Gastroesophageal sphincter (tissue), 3 donors: ENCODE data around the gene BHLHE23.

Source experiments
- EP300 ChIP-seq: sonication (generic); formaldehyde crosslinking; IDR thresholded peaks from one replicate; pipeline ENCODE4 v1.6.1; 2017; ENCODE audit warnings: antibody characterized with exemption, mild to moderate bottlenecking
- POLR2A ChIP-seq, 2 donors: fragments of 450-650 bp; IDR thresholded peaks; one replicate each; pipeline ENCODE4 v1.6.1; 2017; ENCODE audit warnings: antibody characterized with exemption in 2 of 2, mild to moderate bottlenecking in 2 of 2, moderate library complexity in 1 of 2
- POLR2AphosphoS5 ChIP-seq: sonication (generic); formaldehyde crosslinking; IDR thresholded peaks from one replicate; pipeline ENCODE4 v1.6.1; 2017; ENCODE audit warnings: antibody characterized with exemption
- TF ChIP-seq, protein P1 (sequence below), 4 experiments: fragments of 200-600 bp in 2 of 4; fragments of 450-650 bp in 2 of 4; sonication (generic) in 1 of 4; IDR thresholded peaks; one replicate each; pipeline ENCODE4 v1.5.1; 2017 to 2019; ENCODE audit warnings: antibody characterized with exemption in 4 of 4, mild to moderate bottlenecking in 2 of 4, moderate library complexity in 2 of 4

GRCh38 chr20:62996596-62996982 is 10.2 kb downstream of the BHLHE23 start:
- TF ChIP-seq, protein P1, sequence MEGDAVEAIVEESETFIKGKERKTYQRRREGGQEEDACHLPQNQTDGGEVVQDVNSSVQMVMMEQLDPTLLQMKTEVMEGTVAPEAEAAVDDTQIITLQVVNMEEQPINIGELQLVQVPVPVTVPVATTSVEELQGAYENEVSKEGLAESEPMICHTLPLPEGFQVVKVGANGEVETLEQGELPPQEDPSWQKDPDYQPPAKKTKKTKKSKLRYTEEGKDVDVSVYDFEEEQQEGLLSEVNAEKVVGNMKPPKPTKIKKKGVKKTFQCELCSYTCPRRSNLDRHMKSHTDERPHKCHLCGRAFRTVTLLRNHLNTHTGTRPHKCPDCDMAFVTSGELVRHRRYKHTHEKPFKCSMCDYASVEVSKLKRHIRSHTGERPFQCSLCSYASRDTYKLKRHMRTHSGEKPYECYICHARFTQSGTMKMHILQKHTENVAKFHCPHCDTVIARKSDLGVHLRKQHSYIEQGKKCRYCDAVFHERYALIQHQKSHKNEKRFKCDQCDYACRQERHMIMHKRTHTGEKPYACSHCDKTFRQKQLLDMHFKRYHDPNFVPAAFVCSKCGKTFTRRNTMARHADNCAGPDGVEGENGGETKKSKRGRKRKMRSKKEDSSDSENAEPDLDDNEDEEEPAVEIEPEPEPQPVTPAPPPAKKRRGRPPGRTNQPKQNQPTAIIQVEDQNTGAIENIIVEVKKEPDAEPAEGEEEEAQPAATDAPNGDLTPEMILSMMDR (IDR thresholded peaks at IDR 0.05), result no peak
- TF ChIP-seq EP300, result no peak
- no peak for TF ChIP-seq POLR2AphosphoS5
- TF ChIP-seq POLR2A (IDR thresholded peaks at IDR 0.05), result no peak
